Epithelial cell of umbilical artery (primary cell): ENCODE measurements around the gene NPIPB6. TPM values are rescaled to one million over a fixed set of nuclear protein-coding genes. Genes with fewer than 3 reads are reported as not detected.

ENCODE experiments used
- total RNA-seq: library from RNA; depleted of rRNA; stranded (reverse); fragments of >200 nt; gene quantifications from 2 replicates; pipeline ENCODE4 v1.2.3, GENCODE V29; 2014

Gene NPIPB6
- total RNA-seq, result not detected in 2 replicates

GRCh38 chr16:28363408-28363807 lies at the start of gene NPIPB6:
TSS of gene NPIPB6 (minus strand) at chr16:28363508. CDS start at chr16:28362822, 686 bp downstream.

GRCh38 chr16:28403220-28404072 lies 40.1 kb upstream of the NPIPB6 start, which contains the start of gene EIF3CL:
TSS of gene EIF3CL (minus strand) at chr16:28403841. CDS start at chr16:28403618, 223 bp downstream.

Other genes with a start within 250 kb of the NPIPB6 start
- 59.7 and 62.4 TPM in 2 replicates for gene XPO6, start 151.5 kb downstream of the NPIPB6 start, total RNA-seq
- 0.15 and 0.32 TPM in 2 replicates for gene SBK1, start 71.0 kb downstream of the NPIPB6 start, total RNA-seq
- gene EIF3CL, start 40.3 kb upstream of the NPIPB6 start, total RNA-seq, result 90.1 and 209 TPM in 2 replicates
- 0.15 TPM in 1 of 2 replicates, not detected in the other for gene NPIPB7, start 108.8 kb upstream of the NPIPB6 start, total RNA-seq
- 10.4 and 14.9 TPM in 2 replicates for gene CLN3, start 128.6 kb upstream of the NPIPB6 start, total RNA-seq
- not detected in 2 replicates for gene APOBR, start 131.1 kb upstream of the NPIPB6 start, total RNA-seq
- not detected in 2 replicates for gene IL27, start 143.3 kb upstream of the NPIPB6 start, total RNA-seq
- under 0.01 and 1.1 TPM in 2 replicates for gene NUPR1, start 175.5 kb upstream of the NPIPB6 start, total RNA-seq
- gene SGF29, start 190.4 kb upstream of the NPIPB6 start, total RNA-seq, result 7.1 TPM in 2 replicates
- gene SULT1A2, start 233.5 kb upstream of the NPIPB6 start, total RNA-seq, result under 0.01 TPM in 1 of 2 replicates, not detected in the other
- 0.32 and 14.1 TPM in 2 replicates for gene SULT1A1, start 246.5 kb upstream of the NPIPB6 start, total RNA-seq